ENCODE measurements around the gene TBC1D19. TPM values are rescaled to one million over a fixed set of nuclear protein-coding genes. Genes with fewer than 3 reads are reported as not detected.

The TBC1D19 gene
- polyA plus RNA-seq, 1 experiment = 8.3 TPM

DNA sequence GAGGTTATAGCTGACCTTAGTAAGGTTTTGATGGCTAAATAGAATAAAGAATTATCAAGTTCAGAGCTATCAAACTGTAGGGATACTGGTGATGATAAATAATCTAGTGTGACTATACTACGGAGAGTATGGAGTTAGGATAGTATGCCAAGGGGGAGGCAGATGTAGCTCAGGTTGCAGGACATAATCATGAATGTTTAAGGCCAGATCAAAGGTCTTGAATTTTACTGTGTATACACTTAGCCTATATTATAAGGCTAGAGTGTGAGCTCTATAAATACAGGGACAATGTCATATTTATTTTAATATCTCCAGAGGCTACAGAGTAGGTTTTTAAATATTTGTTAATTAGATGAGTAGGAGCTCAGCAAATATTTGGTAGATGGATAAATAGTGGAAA is 145.7 kb downstream of the TBC1D19 start:
- TF ChIP-seq, protein P1, sequence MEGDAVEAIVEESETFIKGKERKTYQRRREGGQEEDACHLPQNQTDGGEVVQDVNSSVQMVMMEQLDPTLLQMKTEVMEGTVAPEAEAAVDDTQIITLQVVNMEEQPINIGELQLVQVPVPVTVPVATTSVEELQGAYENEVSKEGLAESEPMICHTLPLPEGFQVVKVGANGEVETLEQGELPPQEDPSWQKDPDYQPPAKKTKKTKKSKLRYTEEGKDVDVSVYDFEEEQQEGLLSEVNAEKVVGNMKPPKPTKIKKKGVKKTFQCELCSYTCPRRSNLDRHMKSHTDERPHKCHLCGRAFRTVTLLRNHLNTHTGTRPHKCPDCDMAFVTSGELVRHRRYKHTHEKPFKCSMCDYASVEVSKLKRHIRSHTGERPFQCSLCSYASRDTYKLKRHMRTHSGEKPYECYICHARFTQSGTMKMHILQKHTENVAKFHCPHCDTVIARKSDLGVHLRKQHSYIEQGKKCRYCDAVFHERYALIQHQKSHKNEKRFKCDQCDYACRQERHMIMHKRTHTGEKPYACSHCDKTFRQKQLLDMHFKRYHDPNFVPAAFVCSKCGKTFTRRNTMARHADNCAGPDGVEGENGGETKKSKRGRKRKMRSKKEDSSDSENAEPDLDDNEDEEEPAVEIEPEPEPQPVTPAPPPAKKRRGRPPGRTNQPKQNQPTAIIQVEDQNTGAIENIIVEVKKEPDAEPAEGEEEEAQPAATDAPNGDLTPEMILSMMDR (IDR thresholded peaks at IDR 0.05; ENCODE audit: insufficient read depth, low read depth, low read length) = no peak
- Histone ChIP-seq H3K27me3 (ENCODE audit: control insufficient read depth, insufficient read depth, low read length) (no peaks in the 10 kb centered on the region), H3K36me3 (ENCODE audit: control insufficient read depth, insufficient read depth, low read length) (no peaks in the 10 kb centered on the region; the same call in 1 of the 2 replicates), H3K4me3 (ENCODE audit: low read depth, low read length) (no peak overlapping the region)
- no peak for DNase-seq (ENCODE audit: low read depth)
- CTCF ChIA-PET = interaction anchor here (0.6 kb wide), 1 partner anchor 323 kb away, joined by 4 read pairs; no protein-coding TSS in a partner anchor
- POLR2A ChIA-PET = no interaction called here

DNA sequence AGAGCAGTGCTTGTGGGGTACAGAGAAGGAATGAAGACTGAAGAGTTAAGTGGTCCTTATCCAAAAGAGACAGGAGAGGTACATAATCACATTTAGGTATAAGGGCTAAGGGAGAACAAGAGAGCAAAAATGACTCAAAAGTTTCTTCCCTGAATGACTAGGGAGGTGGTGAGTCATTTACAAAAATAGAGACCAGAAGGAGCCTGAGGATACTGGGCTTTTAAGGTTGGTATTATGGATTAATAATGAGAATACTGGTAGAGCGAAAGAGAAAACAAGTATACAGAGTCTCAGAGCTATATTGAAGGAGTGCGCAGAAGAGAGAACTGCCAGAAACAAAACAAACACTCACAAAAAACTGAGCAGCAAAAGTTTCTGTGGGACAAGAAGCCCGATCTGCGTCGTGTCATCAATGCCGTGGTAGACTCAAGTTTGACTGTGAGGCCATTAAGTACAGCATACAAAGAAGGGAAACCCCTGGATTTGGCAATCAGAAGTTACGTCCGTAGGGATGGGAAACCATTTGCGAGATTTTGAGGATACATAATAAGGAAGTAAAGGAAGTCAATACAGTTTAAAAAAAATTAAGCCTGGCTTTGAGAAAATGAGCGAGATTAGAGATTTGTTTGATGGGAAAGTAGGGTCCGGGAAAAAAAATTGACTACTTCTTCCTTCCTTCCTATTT is 147.6 kb downstream of the TBC1D19 start:
- no peaks in the 10 kb centered on the region; the same call in 1 of the 2 replicates for H3K36me3 ChIP-seq (ENCODE audit: control insufficient read depth, insufficient read depth, low read length)
- no peak for DNase-seq (ENCODE audit: low read depth)
- ChIA-PET CTCF (no interaction called here), POLR2A (no interaction called here)
- no peak overlapping the region for H3K4me3 ChIP-seq (ENCODE audit: low read depth, low read length)
- TF ChIP-seq, protein P1 (IDR thresholded peaks at IDR 0.05; ENCODE audit: insufficient read depth, low read depth, low read length) = no peak
- no peaks in the 10 kb centered on the region for H3K27me3 ChIP-seq (ENCODE audit: control insufficient read depth, insufficient read depth, low read length)

DNA sequence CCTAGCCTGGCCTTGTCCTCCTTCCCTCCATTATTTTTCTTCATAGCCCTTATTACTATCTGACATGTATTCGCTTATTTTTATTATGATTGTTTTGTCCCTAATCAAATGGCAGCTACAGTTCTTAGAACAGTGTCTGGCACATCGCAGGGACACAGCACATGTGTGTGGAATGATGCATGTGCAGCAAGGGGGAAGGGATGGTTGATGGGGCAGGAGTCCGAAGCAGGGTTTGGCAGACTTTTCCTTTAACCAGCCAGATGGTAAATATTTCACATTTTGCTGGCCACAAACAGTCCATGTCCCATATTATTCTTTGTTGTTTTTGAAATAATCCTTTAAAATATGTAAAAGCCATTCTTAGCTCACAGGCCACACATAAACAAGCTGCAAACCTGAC is 148.5 kb downstream of the TBC1D19 start:
- H3K4me3 ChIP-seq (ENCODE audit: low read depth, low read length) = no peak overlapping the region
- no peaks in the 10 kb centered on the region for H3K27me3 ChIP-seq (ENCODE audit: control insufficient read depth, insufficient read depth, low read length)
- no peak for DNase-seq (ENCODE audit: low read depth)
- ChIA-PET POLR2A (no interaction called here), CTCF (interaction anchor here (2.1 kb wide), 1 partner anchor 11 kb away, joined by 8 read pairs; no protein-coding TSS in a partner anchor)
- H3K36me3 ChIP-seq (ENCODE audit: control insufficient read depth, insufficient read depth, low read length) = no peaks in the 10 kb centered on the region; the same call in 1 of the 2 replicates
- TF ChIP-seq, protein P1 (IDR thresholded peaks at IDR 0.05; ENCODE audit: insufficient read depth, low read depth, low read length) = no peak

DNA sequence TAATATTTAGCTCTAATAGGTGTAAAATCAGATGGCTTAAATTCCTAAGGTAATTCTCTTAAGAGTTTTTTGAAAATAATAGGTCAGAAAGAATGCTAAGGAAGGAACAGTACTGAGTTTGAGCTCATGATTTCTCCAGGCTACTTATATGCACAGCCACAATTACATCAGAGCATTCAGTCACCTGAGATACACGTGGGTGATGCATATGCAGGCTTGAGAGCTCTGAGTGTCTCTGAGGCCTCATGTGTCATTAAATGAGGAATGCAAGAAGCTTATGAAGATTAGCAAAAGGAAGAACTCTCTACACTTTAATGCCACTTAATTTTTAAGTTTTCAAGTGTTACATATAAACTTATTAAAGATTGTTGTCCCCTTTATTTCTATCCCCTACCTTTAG is 152.7 kb downstream of the TBC1D19 start:
- POLR2A ChIA-PET = no interaction called here
- no peaks in the 10 kb centered on the region for H3K36me3 ChIP-seq (ENCODE audit: control insufficient read depth, insufficient read depth, low read length)
- no peak overlapping the region for H3K4me3 ChIP-seq (ENCODE audit: low read depth, low read length)
- DNase-seq (ENCODE audit: low read depth) = no peak
- CTCF ChIA-PET = interaction anchor here (0.6 to 1.6 kb wide), 4 partner anchors 8 to 475 kb away, joined by 3 to 4 read pairs (median 3); no protein-coding TSS in a partner anchor
- TF ChIP-seq, protein P1 (IDR thresholded peaks at IDR 0.05; ENCODE audit: insufficient read depth, low read depth, low read length) = no peak
- H3K27me3 ChIP-seq (ENCODE audit: control insufficient read depth, insufficient read depth, low read length) = no peaks in the 10 kb centered on the region

DNA sequence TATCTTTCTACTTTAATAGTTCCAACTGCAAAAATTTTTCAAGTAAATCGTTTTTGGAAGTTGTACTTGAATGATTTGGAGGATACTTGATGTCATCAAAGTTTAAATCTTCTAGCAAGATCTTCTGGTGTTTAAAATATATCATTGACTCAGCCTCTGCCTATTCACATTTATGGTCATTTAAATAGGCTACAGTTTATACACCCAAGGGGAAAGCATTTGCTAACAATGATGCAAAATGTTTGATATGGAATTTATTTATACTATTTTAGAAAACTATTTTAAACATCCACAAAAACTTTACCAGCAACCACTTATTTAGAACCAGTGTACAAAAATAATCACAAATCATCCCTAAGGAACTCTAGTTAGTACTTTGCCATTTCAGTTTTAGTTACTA is 153.5 kb downstream of the TBC1D19 start:
- ChIA-PET POLR2A (no interaction called here), CTCF (interaction anchor here (1.1 to 1.6 kb wide), 2 partner anchors 9 to 273 kb away, joined by 3 to 4 read pairs; no protein-coding TSS in a partner anchor)
- TF ChIP-seq, protein P1 (IDR thresholded peaks at IDR 0.05; ENCODE audit: insufficient read depth, low read depth, low read length) = no peak
- H3K27me3 ChIP-seq (ENCODE audit: control insufficient read depth, insufficient read depth, low read length) = no peaks in the 10 kb centered on the region
- DNase-seq (ENCODE audit: low read depth) = no peak
- no peaks in the 10 kb centered on the region for H3K36me3 ChIP-seq (ENCODE audit: control insufficient read depth, insufficient read depth, low read length)
- no peak overlapping the region for H3K4me3 ChIP-seq (ENCODE audit: low read depth, low read length)
